UCSD-AML1 (cell line): Measurements from ENCODE around the gene OR52E5.

ENCODE experiments used
- DNase-seq: peaks from one replicate; lab custom pipeline; 2025; ENCODE audit not compliant: unreplicated experiment; lab: John Stamatoyannopoulos, UW

The OR52E5 gene

DNA sequence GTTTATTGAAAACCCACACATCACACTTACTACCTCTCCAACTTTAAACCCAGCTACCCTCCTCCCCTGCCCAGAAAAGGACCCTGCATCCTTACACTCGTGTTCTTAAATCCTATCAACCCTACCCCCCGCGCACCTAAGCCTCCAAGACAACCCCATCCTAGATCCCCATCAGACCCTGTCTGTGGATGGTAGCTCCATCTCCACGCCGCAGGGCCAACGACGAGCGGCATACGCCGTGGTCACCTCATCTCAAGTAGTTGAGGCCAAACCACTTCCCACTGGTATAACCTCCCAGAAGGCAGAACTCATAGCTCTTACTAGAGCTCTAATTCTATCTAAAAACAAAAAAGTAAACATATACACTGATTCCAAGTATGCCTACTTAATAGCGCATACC is 39.7 kb downstream of the OR52E5 start:
- no peak for DNase-seq

GRCh38 chr11:5933116-5933515 is 40.1 kb downstream of the OR52E5 start:
- no peak for DNase-seq

DNA sequence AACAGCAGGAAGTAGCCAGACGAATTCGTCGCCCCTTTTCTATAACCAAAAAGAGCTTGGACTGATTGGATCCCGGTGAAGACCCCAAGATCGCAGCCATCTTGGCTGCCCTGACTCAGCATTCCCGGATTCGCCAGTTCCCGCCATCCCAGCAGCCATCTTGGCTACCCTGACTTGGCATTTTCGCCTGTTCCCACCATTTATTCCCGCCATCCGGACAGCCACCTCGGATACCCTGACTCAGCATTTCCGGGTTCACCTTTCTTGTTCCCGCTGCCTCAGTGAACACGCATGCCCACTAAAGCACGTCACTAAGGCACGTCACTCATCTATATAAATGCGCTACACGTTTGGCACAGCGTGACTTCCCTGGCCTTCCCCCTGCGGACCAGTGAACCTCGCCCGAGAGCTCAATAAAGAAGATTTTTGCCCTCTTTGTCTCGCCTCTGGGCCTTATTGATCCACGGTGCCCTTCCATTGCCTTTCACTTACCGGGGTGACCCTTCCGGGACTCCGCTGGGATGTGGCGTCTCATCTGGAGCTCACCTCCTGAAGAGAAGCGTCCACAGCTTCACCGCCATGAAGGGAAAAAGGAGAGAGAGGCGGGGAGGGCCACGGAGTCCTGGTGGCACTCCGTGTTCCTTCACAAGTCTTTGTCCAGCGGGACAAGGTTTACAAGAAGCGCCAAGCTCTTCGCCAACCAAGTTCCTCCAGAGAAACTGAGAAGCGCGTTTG is 45.0 kb downstream of the OR52E5 start:
- DNase-seq, result no peak

- no peak for DNase-seq
Observed at GRCh38 chr11:5938603-5938965, 45.6 kb downstream of the OR52E5 start.

DNA sequence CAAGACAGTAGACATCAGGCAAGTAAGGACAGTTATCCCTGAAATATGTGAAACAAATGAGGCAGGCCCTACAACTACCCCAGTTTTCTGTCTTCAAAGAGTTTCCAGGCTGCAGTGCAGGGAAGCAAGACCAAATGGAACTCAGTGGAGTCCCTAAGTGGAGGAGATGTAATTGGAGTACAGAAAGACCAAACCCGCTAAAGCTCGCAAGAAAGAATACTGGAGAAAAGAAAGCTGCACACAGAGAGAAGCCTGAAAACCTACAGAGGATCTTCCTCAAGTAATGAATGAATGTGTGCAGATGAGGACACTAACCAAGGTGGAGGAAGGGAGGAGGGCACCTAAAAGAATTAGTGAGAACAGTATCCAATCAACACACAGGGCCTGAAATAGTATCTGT is 47.7 kb downstream of the OR52E5 start:
- no peak for DNase-seq

- no peak for DNase-seq
Observed at GRCh38 chr11:5941951-5942350, 48.9 kb downstream of the OR52E5 start, which contains the start of gene OR56A3. Gene OR56A3, plus strand, starts transcription at chr11:5942251. Its CDS starts 5,096 bp downstream, at chr11:5947347.
